Heart left ventricle (tissue), 16 donors: ENCODE measurements around the gene COX14. TPM values are rescaled to one million over a fixed set of nuclear protein-coding genes. Genes with fewer than 3 reads are reported as not detected.

Source experiments
- ATAC-seq, 4 donors: fragments of 200-7000 bp; cut with Tn5 transposase; one replicate each; pipeline ENCODE4 v1.9.1; 2020 to 2022; ENCODE audit warnings: moderate library complexity in 4 of 4, mild to moderate bottlenecking in 3 of 4, moderate number of reproducible peaks in 1 of 4
- DNase-seq, 5 donors: peaks; one replicate each; pipeline ENCODE4 v3.0.0-alpha.2; 2020
- H3K27ac ChIP-seq, 12 donors: fragments of 200-600 bp; sonication (generic) in 4 of 12; one replicate each; pipeline versions ENCODE4 v1.5.0 to v1.8.0; 2016 to 2022; ENCODE audit warnings: mild to moderate bottlenecking in 2 of 12
- H3K27me3 ChIP-seq, 9 donors: fragments of 200-600 bp; sonication (generic) in 2 of 9; one replicate each; pipeline versions ENCODE4 v1.5.1 to v1.8.0; 2016 to 2022; ENCODE audit warnings: mild to moderate bottlenecking in 3 of 9
- H3K36me3 ChIP-seq, 9 donors: fragments of 200-600 bp; sonication (generic) in 2 of 9; one replicate each; pipeline versions ENCODE4 v1.5.0 to v1.8.0; 2018 to 2022; ENCODE audit warnings: mild to moderate bottlenecking in 2 of 9
- H3K4me1 ChIP-seq, 12 donors: fragments of 200-600 bp; sonication (generic) in 4 of 12; one replicate each; pipeline versions ENCODE4 v1.5.0 to v1.8.0; 2016 to 2022; ENCODE audit warnings: mild to moderate bottlenecking in 3 of 12
- H3K4me3 ChIP-seq, 12 donors: fragments of 200-600 bp; sonication (generic) in 4 of 12; one replicate each; pipeline versions ENCODE4 v1.5.0 to v1.8.0; 2017 to 2022; ENCODE audit warnings: mild to moderate bottlenecking in 9 of 12, moderate library complexity in 4 of 12
- H3K9me3 ChIP-seq, 12 donors: fragments of 200-600 bp; sonication (generic) in 4 of 12; one replicate each; pipeline versions ENCODE4 v1.5.0 to v1.8.0; 2016 to 2022; ENCODE audit warnings: mild to moderate bottlenecking in 1 of 12
- POLR2A ChIP-seq, 2 donors: fragments of 450-650 bp; IDR thresholded peaks; one replicate each; pipeline ENCODE4 v1.6.1; 2017; ENCODE audit warnings: antibody characterized with exemption in 2 of 2, mild to moderate bottlenecking in 2 of 2, moderate library complexity in 2 of 2
- WGBS, 4 donors: extraction: QIAGEN DNeasy Blood & Tissue Kit in 2 of 4; methylation state at CpG; one replicate each; pipeline versions ENCODE4 v1.1.5 to v1.1.7; 2013 to 2018; 5-methylcytosine and 5-hydroxymethylcytosine counted together
- intact Hi-C, 10 donors: fragments of 100-400 bp; cut with DNase I; formaldehyde crosslinking; loops; one replicate each; pipeline versions ENCODE4 v1.11.1 to v1.14.2; 2022
- long read RNA-seq, 3 donors: library from polyadenylated mRNA; unstranded; transcript quantifications; one replicate each; pipeline ENCODE4 v2.0.0, GENCODE V29; 2020 to 2021
- polyA plus RNA-seq, 2 donors: library from polyadenylated mRNA; stranded (reverse); fragments of 200-250 nt; gene quantifications; one replicate each; pipeline ENCODE4 v1.2.3, GENCODE V29; 2013
- total RNA-seq, 9 donors: library from RNA; depleted of rRNA in 2 of 9; stranded (reverse); fragments of >200 nt in 2 of 9; fragmentation: NEBNext Ultra II Directional in 3 of 9; extraction: Animal tissue kit (Norgen Biotek cat#: 25700) in 3 of 9; gene quantifications; one replicate each; pipeline versions ENCODE4 v1.1.0 to v1.2.4, GENCODE V29; 2016 to 2023
- TF ChIP-seq, protein P1 (sequence below), 12 donors: fragments of 200-600 bp; sonication (generic) in 4 of 12; IDR thresholded peaks; one replicate each; pipeline versions ENCODE4 v1.5.0 to v1.8.0; 2018 to 2022; ENCODE audit warnings: antibody characterized with exemption in 12 of 12, mild to moderate bottlenecking in 5 of 12
- donor health status: ischemic (EF 13 %, LVEDD 7.1; RV severe dilation, severe dysfunction).
- donor health status: healthy with polysubstance abuse.
- donor health status: DM: no; HTN: yes; CAD: no.
- donor health status: DM: no; HTN: no; CAD: no.
- donor health status: ischemic (EF 25% LVEDD 6.9; RV normal size, moderate dysfunction).
- donor health status: ischemic (EF 25% LVEDD 5.7; RV mildly dilated, moderate dysfunction).
- donor health status: healthy.
- donor health status: DM: yes; HTN: yes; CAD: no.
- donor health status: ischemic (EF 35%, LVEDD 5.7; RV mildly dilated, moderate dysfunction).
- donor health status: nonischemic (EF 11% LVEDD 7.7; RV severe dilation, severe dysfunction).
- donor health status: DM: yes; HTN: yes; CAD: no.
- donor health status: PGD.
- donor health status: ischemic (EF 29% LVEDD 5.4; RV normal size, mild dysfunction).
- donor health status: nonischemic (EF 23%, LVEDD 6.1; RV moderate dilation, normal function).

Gene COX14
- total RNA-seq, result 100 to 1,000 TPM; 134 to 217 (median 154) TPM
- polyA plus RNA-seq, result 100 to 1,000 TPM; 172 to 178 TPM
- long read RNA-seq, donor 1, transcript COX14-203 (2 exons, 739 nt), result major isoform, 69 of 76 reads
- long read RNA-seq, donor 1, partial matches to known transcripts, result 4 of 76 reads
- long read RNA-seq, donor 1, other reads (novel, unspliced or antisense), result 0 of 76 reads
- long read RNA-seq, donor 2, transcript COX14-203 (2 exons, 739 nt), result major isoform, 29 of 31 reads
- long read RNA-seq, donor 2, partial matches to known transcripts, result 2 of 31 reads
- long read RNA-seq, donor 2, other reads (novel, unspliced or antisense), result 0 of 31 reads
- long read RNA-seq, donor 3, transcript COX14-203 (2 exons, 739 nt), result major isoform, 24 of 26 reads
- long read RNA-seq, donor 3, partial matches to known transcripts, result 1 of 26 reads
- long read RNA-seq, donor 3, other reads (novel, unspliced or antisense), result 0 of 26 reads

DNA sequence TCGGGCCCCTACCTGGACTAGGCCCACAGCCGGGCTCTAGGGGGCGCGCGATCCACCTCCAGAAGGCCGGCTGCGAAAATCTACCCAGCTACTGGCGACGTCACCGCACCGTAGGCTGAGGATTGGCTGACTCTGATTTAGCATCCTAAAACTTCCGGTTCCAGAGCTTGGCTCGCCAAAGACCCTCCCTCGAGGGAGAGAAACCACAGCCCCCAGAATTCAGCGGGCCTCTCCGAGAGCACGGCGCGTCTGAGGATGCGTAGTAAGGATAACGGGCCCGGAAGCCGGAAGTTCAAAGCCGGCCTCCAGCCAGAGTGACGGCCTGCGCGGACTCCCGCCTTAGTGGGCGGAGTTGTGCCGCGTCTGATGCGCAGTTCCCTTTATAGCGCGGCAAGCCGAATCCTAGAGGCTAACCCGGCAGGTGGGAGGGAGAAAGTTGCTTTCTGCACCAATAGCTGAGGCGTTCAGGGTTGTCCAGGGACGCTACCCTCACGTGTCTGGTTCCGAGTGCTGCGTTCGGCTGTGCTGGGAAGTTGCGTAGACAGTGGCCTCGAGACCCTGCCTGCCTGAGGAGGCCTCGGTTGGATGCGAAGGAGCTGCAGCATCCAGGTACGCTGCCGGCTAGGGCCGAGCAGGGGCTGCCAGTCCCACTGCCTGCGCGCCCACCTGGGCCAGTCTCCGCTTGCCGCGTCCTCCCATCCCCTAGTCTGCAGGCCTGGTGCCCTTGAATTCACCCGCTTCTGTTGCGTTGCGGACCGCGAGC, at the start of gene COX14:
Gene COX14, plus strand, starts transcription at position 544 of the 763 bp plus-strand sequence. CDS start 7,808 bp downstream, outside the sequence.
- intact Hi-C loops, result loop anchor here in 8 of 10 donors (1.0 to 10.0 kb wide), 6 partner anchors 27 to 63 kb away; partner anchors contain the start of genes CERS5 (in 7 of the 8) and SMARCD1 (in 2 of the 8)
- no peaks in the 10 kb centered on the region for H3K27me3 ChIP-seq
- peak within 1 kb of the TSS; percentile 90 to 100 (median 96) for H3K27ac ChIP-seq
- H3K36me3 ChIP-seq, result peaks cover 0 to 24% (median 13%) of the 10 kb centered on the region in 9 donors
- H3K4me1 ChIP-seq, result peaks cover 0 to 62% (median 48%) of the 10 kb centered on the region in 12 donors
- H3K4me3 ChIP-seq, result peak within 1 kb of the TSS; percentile 66 to 99 (median 89)
- peak; percentile 99 for DNase-seq
- TF ChIP-seq POLR2A (IDR thresholded peaks at IDR 0.05), result peak in 1 of 2 donors; percentile 97
- TF ChIP-seq, protein P1, sequence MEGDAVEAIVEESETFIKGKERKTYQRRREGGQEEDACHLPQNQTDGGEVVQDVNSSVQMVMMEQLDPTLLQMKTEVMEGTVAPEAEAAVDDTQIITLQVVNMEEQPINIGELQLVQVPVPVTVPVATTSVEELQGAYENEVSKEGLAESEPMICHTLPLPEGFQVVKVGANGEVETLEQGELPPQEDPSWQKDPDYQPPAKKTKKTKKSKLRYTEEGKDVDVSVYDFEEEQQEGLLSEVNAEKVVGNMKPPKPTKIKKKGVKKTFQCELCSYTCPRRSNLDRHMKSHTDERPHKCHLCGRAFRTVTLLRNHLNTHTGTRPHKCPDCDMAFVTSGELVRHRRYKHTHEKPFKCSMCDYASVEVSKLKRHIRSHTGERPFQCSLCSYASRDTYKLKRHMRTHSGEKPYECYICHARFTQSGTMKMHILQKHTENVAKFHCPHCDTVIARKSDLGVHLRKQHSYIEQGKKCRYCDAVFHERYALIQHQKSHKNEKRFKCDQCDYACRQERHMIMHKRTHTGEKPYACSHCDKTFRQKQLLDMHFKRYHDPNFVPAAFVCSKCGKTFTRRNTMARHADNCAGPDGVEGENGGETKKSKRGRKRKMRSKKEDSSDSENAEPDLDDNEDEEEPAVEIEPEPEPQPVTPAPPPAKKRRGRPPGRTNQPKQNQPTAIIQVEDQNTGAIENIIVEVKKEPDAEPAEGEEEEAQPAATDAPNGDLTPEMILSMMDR (IDR thresholded peaks at IDR 0.05), result peak; percentile 87 to 99 (median 94)
- 0% methylated on average over 11 to 59 of the region's 59 CpGs for WGBS, 4 donors
- H3K9me3 ChIP-seq, result no peaks in the 10 kb centered on the region
- ATAC-seq, result peak; percentile 89 to 94 (median 92)

DNA sequence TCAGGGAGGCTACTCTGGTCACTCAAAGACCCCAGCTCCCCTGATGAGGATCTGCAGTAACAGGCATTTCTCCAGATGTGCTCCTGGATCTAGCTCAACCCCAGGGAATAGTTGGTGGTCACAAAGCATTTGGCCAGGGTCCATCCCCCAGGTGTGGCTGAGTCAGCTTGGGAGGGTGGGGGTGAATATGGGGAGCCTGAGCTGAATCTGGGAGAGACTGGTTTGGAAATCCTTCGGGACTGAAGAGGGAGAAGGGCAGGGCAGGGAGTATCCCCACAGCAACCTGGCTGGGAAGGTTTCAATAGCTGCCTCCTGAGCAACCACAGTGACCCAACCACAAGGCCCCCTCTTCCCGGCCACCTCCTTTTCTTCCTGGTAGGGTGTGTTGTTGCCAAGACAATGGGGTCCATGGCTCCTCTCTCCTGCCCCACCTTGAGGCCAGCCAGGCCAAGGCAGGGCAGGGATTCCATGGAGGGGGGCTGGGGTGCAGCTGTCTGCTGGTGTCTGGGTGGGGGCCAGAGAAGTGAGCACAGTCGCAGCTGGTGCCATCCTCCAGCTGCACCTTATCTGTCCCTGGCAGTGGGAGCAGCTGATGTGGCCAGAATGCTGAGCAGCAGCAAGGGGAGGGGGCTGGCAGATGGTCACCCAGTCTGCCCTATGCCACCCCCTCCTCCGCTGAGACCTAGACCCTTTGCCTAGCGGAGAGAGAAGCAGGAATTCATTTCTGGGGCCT, 49.1 kb upstream of the COX14 start:
- Histone ChIP-seq H3K27ac (no peak overlapping the region), H3K4me3 (no peak overlapping the region), H3K27me3 (peaks cover 0 to 10% (median 0%) of the 10 kb centered on the region in 9 donors), H3K9me3 (no peaks in the 10 kb centered on the region), H3K4me1 (peaks cover 0 to 14% (median 1%) of the 10 kb centered on the region in 12 donors), H3K36me3 (no peaks in the 10 kb centered on the region)
- TF ChIP-seq POLR2A (IDR thresholded peaks at IDR 0.05), result no peak
- TF ChIP-seq, protein P1 (IDR thresholded peaks at IDR 0.05), result no peak
- WGBS, 4 donors, result 82 to 94% (median 86%) methylated on average over 3 to 5 of the region's 5 CpGs
- DNase-seq (no peak), ATAC-seq (no peak)
- intact Hi-C loops, result loop anchor here in 3 of 10 donors (5.0 to 10.0 kb wide), 3 partner anchors 96 to 298 kb away; no protein-coding TSS in a partner anchor

DNA sequence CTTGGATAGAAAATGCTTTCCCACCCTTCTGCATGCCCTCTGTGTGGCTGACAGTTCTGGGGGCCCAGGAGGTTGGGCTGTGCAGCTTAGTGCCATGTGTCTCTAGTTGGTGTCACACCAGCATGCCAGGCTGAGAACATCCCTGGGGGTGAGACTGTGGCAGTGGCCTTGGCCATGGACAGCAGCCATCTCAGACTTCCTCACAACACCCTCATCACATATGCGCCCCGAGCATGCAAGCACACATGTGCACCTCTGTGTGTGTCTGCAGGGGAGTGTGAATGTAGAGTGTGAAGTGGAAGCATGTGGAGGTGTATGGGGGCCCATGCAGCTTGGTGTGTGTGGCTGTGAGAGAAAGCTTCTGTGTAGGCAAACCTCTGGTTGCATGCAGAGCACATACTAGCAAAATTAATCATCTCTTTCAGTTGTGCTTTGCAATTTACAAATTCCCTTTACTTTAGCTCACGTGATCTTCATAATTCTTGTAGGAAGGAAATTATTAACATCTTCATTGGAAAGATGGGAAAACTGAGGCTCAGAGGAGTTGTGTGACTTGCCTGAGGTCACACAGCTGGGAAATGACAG, 46.2 kb upstream of the COX14 start:
- H3K27me3 ChIP-seq, result no peaks in the 10 kb centered on the region

More for the DNA sequence above, 46.2 kb upstream of the COX14 start:
- intact Hi-C loops, result loop anchor here in 1 of 10 donors (10.0 kb wide), 1 partner anchor 301 kb away; no protein-coding TSS in a partner anchor
- no peak overlapping the region for H3K27ac ChIP-seq
- no peaks in the 10 kb centered on the region for H3K36me3 ChIP-seq
- TF ChIP-seq, protein P1 (IDR thresholded peaks at IDR 0.05), result no peak
- no peak for TF ChIP-seq POLR2A (IDR thresholded peaks at IDR 0.05)
- H3K4me1 ChIP-seq, result peaks cover 0 to 13% (median 1%) of the 10 kb centered on the region in 12 donors
- no peaks in the 10 kb centered on the region for H3K9me3 ChIP-seq
- DNase-seq (no peak), ATAC-seq (no peak)
- no peak overlapping the region for H3K4me3 ChIP-seq
- 74 to 89% (median 78%) methylated on average over 3 of the region's 3 CpGs for WGBS, 4 donors
